Peyer's patch (tissue), 4 donors: ENCODE data around the gene ZBTB24.

Experiments
- POLR2A ChIP-seq, 2 donors: fragments of 450-650 bp; IDR thresholded peaks; one replicate each; pipeline ENCODE4 v1.5.1; 2017; ENCODE audit warnings: antibody characterized with exemption in 2 of 2, mild to moderate bottlenecking in 2 of 2, moderate library complexity in 2 of 2
- TF ChIP-seq, protein P1 (sequence below), 6 experiments: fragments of 450-650 bp in 4 of 6; fragments of 200-600 bp in 2 of 6; sonication (generic) in 1 of 6; IDR thresholded peaks; one replicate each; pipeline ENCODE4 v1.5.1; 2017 to 2019; ENCODE audit warnings: antibody characterized with exemption in 6 of 6, mild to moderate bottlenecking in 3 of 6, moderate library complexity in 1 of 6

- TF ChIP-seq POLR2A (IDR thresholded peaks at IDR 0.05) = no peak
- TF ChIP-seq, protein P1, sequence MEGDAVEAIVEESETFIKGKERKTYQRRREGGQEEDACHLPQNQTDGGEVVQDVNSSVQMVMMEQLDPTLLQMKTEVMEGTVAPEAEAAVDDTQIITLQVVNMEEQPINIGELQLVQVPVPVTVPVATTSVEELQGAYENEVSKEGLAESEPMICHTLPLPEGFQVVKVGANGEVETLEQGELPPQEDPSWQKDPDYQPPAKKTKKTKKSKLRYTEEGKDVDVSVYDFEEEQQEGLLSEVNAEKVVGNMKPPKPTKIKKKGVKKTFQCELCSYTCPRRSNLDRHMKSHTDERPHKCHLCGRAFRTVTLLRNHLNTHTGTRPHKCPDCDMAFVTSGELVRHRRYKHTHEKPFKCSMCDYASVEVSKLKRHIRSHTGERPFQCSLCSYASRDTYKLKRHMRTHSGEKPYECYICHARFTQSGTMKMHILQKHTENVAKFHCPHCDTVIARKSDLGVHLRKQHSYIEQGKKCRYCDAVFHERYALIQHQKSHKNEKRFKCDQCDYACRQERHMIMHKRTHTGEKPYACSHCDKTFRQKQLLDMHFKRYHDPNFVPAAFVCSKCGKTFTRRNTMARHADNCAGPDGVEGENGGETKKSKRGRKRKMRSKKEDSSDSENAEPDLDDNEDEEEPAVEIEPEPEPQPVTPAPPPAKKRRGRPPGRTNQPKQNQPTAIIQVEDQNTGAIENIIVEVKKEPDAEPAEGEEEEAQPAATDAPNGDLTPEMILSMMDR (IDR thresholded peaks at IDR 0.05) = no peak
These were observed 13.2 kb upstream of the ZBTB24 start for GRCh38 chr6:109496036-109496772.
